ENCODE results near the gene RPS27A. TPM values are rescaled to one million over a fixed set of nuclear protein-coding genes. Genes with fewer than 3 reads are reported as not detected.

The RPS27A gene
- total and polyA plus RNA-seq, 10 of the 15 experiments (the other 5 are each of a cell fraction or from before 2014, with no cell fraction given), result 1,460 to 4,705 (median 1,996) TPM

DNA sequence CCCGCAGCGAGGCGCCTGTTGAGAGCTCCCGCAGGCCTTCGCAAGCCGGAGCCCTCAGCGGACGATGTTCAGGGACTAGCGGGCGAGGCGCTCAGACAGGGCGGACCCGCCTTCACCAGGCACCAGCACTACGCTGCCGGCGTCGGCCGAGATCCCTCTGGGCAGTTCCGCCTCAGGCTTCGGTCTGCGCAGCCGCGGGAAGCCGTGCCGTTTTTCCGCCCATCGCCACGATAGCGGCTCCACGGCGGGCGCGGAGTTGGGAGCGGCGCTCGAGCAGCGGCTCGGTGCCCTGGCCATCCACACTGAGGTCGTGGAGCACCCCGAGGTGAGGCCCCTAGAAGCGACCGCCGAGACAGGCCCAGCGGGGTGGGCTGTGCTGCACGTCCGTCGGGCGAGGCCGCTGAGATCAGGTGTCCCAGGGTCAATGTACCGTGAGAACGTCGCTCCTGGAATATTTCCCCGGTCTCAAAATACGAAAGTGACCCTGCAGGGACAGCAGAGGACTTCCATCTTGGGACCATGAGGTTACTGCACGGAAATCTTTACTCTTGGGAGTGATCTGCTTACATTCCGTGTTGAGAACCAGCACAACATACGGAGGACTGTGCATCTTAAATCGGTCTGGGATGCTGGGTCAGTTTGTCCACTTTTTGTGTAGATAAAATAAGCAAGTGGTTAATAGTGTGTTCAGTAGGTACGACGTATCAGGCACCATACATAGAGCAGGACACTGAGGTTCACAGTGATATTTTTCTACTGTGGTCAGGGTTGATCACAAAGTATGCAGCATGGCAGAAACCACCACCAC, 49.8 kb downstream of the RPS27A start (continued):
- TF ChIP-seq CEBPZ (IDR thresholded peaks at IDR 0.05; ENCODE audit: low read depth, low read length) (no peak), STAT3 (IDR thresholded peaks at IDR 0.05; ENCODE audit: low read depth, low read length) (no peak), CREB1 (IDR thresholded peaks at IDR 0.05; ENCODE audit: low read depth) (peak; percentile 66), TCF12 (IDR thresholded peaks at IDR 0.05; ENCODE audit: low read depth, low read length) (no peak), DPF2 (IDR thresholded peaks at IDR 0.05) (0 out of 2 replicates have a peak, but pooled peaks have one; percentile 50), NBN (IDR thresholded peaks at IDR 0.05) (no peak; the same call in 1 of the 2 replicates), RAD51 (IDR thresholded peaks at IDR 0.05) (no peak), YBX1 (IDR thresholded peaks at IDR 0.05) (no peak), FOS (IDR thresholded peaks at IDR 0.05; ENCODE audit: borderline replicate concordance, extremely low read depth, insufficient read length) (no peak), SPI1 (IDR thresholded peaks at IDR 0.05; ENCODE audit: borderline replicate concordance, insufficient read depth, low read depth, low read length) (peak; percentile 36; the same call in 1 of the 2 replicates), IKZF1 (conservative IDR thresholded peaks at IDR 0.05) (peak; percentile 89), ZSCAN29 (IDR thresholded peaks at IDR 0.05) (no peak), PRDM15 (CRISPR knock-in tag; IDR thresholded peaks at IDR 0.05) (no peak), POLR2A (IDR thresholded peaks at IDR 0.05; ENCODE audit: low read depth, low read length) (peak; percentile 98), SMAD5 (IDR thresholded peaks at IDR 0.05; ENCODE audit: low read depth) (peak; percentile 73; the same call in 1 of the 2 replicates), MYB (IDR thresholded peaks at IDR 0.05; ENCODE audit: borderline replicate concordance, low read depth, low read length) (no peak), FOXM1 (IDR thresholded peaks at IDR 0.05; ENCODE audit: low read depth, low read length) (no peak), PAX8 (IDR thresholded peaks at IDR 0.05) (no peak), NR2F1 (conservative IDR thresholded peaks at IDR 0.05) (peak; percentile 75), JUNB (IDR thresholded peaks at IDR 0.05) (no peak), KLF5 (IDR thresholded peaks at IDR 0.05; ENCODE audit: partially characterized antibody) (no peak), E4F1 (IDR thresholded peaks at IDR 0.05; ENCODE audit: borderline replicate concordance, partially characterized antibody) (peak; percentile 40), POLR2AphosphoS5 (IDR thresholded peaks at IDR 0.05; ENCODE audit: low read length) (peak; percentile 94)

Measured in GM12878 (cell line).